HepG2 (cell line): ENCODE results near the gene POLR2H. TPM values are rescaled to one million over a fixed set of nuclear protein-coding genes. Genes with fewer than 3 reads are reported as not detected.

Experiments
- FOSL1 ChIP-seq: sonication (generic); formaldehyde crosslinking; IDR thresholded peaks from 2 replicates; pipeline ENCODE4 v1.9.0; 2021; ENCODE audit warnings: missing genetic modification reagents, borderline replicate concordance
- FOXO1 ChIP-seq: sonication (generic); formaldehyde crosslinking; IDR thresholded peaks from 2 replicates; pipeline ENCODE4 v1.4.0; 2020; ENCODE audit warnings: missing genetic modification reagents
- HMG20B ChIP-seq: conservative IDR thresholded peaks from 2 replicates; pipeline ENCODE4 v1.6.1; 2016; ENCODE audit warnings: missing genetic modification reagents, missing compliant biosample characterization
- KDM1A ChIP-seq: IDR thresholded peaks from 2 replicates; pipeline ENCODE4 v1.6.1; 2016; ENCODE audit warnings: missing compliant biosample characterization
- KMT2A ChIP-seq: sonication (generic); formaldehyde crosslinking; IDR thresholded peaks from 2 replicates; pipeline ENCODE4 v1.4.0; 2020; ENCODE audit warnings: missing genetic modification reagents
- MEIS2 ChIP-seq: sonication (generic); formaldehyde crosslinking; IDR thresholded peaks from 2 replicates; pipeline ENCODE4 v1.9.0; 2021; ENCODE audit warnings: mild to moderate bottlenecking, missing genetic modification reagents
- NCOA2 ChIP-seq: sonication (generic); formaldehyde crosslinking; IDR thresholded peaks from 2 replicates; pipeline ENCODE4 v1.8.0; 2022; ENCODE audit warnings: inconsistent platforms
- RAD21 ChIP-seq: fragments of 450-650 bp; formaldehyde crosslinking; IDR thresholded peaks from 2 replicates; pipeline ENCODE4 v1.5.0; 2020; ENCODE audit warnings: mild to moderate bottlenecking
- SETDB1 ChIP-seq: sonication (generic); formaldehyde crosslinking; IDR thresholded peaks from 2 replicates; pipeline ENCODE4 v1.5.1; 2020; ENCODE audit warnings: missing genetic modification reagents, mild to moderate bottlenecking, borderline replicate concordance
- SMC3 ChIP-seq: IDR thresholded peaks from 2 replicates; pipeline ENCODE4 v1.6.1; 2011; ENCODE audit warnings: low read length, improper control_type of control experiment
- SP5 ChIP-seq: IDR thresholded peaks from 2 replicates; pipeline ENCODE4 v1.6.1; 2016; ENCODE audit warnings: low read depth, borderline replicate concordance
- TARDBP ChIP-seq: sonication (generic); formaldehyde crosslinking; IDR thresholded peaks from 2 replicates; pipeline ENCODE4 v1.8.0; 2022; ENCODE audit warnings: mild to moderate bottlenecking, missing genetic modification reagents
- TEAD3 ChIP-seq: optimal IDR thresholded peaks from 2 replicates; pipeline ENCODE3; 2016; ENCODE audit warnings: borderline replicate concordance
- THAP11 ChIP-seq: IDR thresholded peaks from 2 replicates; pipeline ENCODE4 v1.6.1; 2016; ENCODE audit warnings: missing biosample characterization, missing genetic modification reagents
- THYN1 ChIP-seq: sonication (generic); formaldehyde crosslinking; IDR thresholded peaks from 2 replicates; pipeline ENCODE4 v1.8.1; 2023; ENCODE audit warnings: low read depth, mild to moderate bottlenecking, moderate library complexity, missing genetic modification reagents, borderline replicate concordance
- ZEB1 ChIP-seq: IDR thresholded peaks from 2 replicates; pipeline ENCODE4 v1.6.1; 2012; ENCODE audit warnings: mild to moderate bottlenecking, low read depth, inconsistent platforms; ENCODE audit not compliant: insufficient replicate concordance
- ZFY ChIP-seq: sonication (generic); formaldehyde crosslinking; IDR thresholded peaks from 2 replicates; pipeline ENCODE4 v1.4.0; 2020; ENCODE audit warnings: missing genetic modification reagents
- polyA plus RNA-seq, 8 experiments: library from polyadenylated mRNA; depleted of rRNA in 3 of 8; stranded (reverse) in 7 of 8; unstranded in 1 of 8; fragments of >200 nt; fragmentation: Illumina TruSeq in 4 of 8; extraction: Trizol in 4 of 8; gene quantifications; 2 replicates each; pipeline versions ENCODE4 v1.2.1 to v1.2.3, GENCODE V29; 2011 to 2016; ENCODE audit warnings: low read depth in 4 of 8, missing spikeins in 1 of 8, mixed read lengths in 1 of 8; ENCODE audit not compliant: insufficient read depth in 1 of 8
- total RNA-seq, 5 experiments: library from RNA; depleted of rRNA; stranded (reverse); fragments of >200 nt; fragmentation: Illumina TruSeq; extraction: Trizol; gene quantifications; 2 replicates each; pipeline ENCODE4 v1.2.3, GENCODE V29; 2016; ENCODE audit warnings: low read depth in 1 of 5
- TF ChIP-seq, protein P1 (sequence below), 2 experiments: sonication (generic) in 1 of 2; formaldehyde crosslinking in 1 of 2; IDR thresholded peaks; 2 replicates each; pipeline versions ENCODE4 v1.4.0 to v1.6.1; 2018 to 2020; ENCODE audit warnings: missing genetic modification reagents in 2 of 2, borderline replicate concordance in 1 of 2, low read depth in 1 of 2, mild to moderate bottlenecking in 1 of 2, missing biosample characterization in 1 of 2
- TF ChIP-seq, protein P2 (sequence below): sonication (generic); formaldehyde crosslinking; IDR thresholded peaks from 2 replicates; pipeline ENCODE4 v1.4.0; 2020; ENCODE audit warnings: missing genetic modification reagents
- TF ChIP-seq, protein P3 (sequence below): sonication (generic); formaldehyde crosslinking; IDR thresholded peaks from 2 replicates; pipeline ENCODE4 v1.5.0; 2020; ENCODE audit warnings: missing genetic modification reagents

POLR2H gene
- total and polyA plus RNA-seq, 2 of the 13 experiments (the other 11 are each of a cell fraction or from before 2014, with no cell fraction given) = 118 to 194 TPM

DNA sequence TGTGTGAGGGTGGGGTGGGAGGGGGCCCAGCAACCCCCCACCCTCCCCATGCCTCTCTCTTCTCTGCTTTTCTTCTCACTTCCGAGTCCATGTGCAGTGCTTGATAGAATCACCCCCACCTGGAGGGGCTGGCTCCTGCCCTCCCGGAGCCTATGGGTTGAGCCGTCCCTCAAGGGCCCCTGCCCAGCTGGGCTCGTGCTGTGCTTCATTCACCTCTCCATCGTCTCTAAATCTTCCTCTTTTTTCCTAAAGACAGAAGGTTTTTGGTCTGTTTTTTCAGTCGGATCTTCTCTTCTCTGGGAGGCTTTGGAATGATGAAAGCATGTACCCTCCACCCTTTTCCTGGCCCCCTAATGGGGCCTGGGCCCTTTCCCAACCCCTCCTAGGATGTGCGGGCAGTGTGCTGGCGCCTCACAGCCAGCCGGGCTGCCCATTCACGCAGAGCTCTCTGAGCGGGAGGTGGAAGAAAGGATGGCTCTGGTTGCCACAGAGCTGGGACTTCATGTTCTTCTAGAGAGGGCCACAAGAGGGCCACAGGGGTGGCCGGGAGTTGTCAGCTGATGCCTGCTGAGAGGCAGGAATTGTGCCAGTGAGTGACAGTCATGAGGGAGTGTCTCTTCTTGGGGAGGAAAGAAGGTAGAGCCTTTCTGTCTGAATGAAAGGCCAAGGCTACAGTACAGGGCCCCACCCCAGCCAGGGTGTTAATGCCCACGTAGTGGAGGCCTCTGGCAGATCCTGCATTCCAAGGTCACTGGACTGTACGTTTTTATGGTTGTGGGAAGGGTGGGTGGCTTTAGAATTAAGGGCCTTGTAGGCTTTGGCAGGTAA is 16.0 kb upstream of the POLR2H start (continued):
- TF ChIP-seq SETDB1 (no peak), THYN1 (no peak), HMG20B (CRISPR knock-in tag) (no peak), THAP11 (CRISPR knock-in tag) (peak; percentile 37; the same call in 1 of the 2 replicates), FOXO1 (0 out of 2 replicates have a peak, but pooled peaks have one; percentile 11), SMC3 (peak; percentile 55), SP5 (CRISPR knock-in tag) (0 out of 2 replicates have a peak, but pooled peaks have one; percentile 21), TARDBP (peak; percentile 65; the same call in 1 of the 2 replicates), FOSL1 (no peak), ZEB1 (no peak), MEIS2 (CRISPR knock-in tag) (peak; percentile 40; the same call in 1 of the 2 replicates), NCOA2 (CRISPR knock-in tag) (peak; percentile 29; the same call in 1 of the 2 replicates), ZFY (CRISPR knock-in tag) (no peak), KDM1A (CRISPR knock-in tag) (no peak), RAD21 (CRISPR knock-in tag) (peak; percentile 69), KMT2A (CRISPR knock-in tag) (no peak), TEAD3 (CRISPR knock-in tag) (peak; percentile 33)
- TF ChIP-seq, protein P1, sequence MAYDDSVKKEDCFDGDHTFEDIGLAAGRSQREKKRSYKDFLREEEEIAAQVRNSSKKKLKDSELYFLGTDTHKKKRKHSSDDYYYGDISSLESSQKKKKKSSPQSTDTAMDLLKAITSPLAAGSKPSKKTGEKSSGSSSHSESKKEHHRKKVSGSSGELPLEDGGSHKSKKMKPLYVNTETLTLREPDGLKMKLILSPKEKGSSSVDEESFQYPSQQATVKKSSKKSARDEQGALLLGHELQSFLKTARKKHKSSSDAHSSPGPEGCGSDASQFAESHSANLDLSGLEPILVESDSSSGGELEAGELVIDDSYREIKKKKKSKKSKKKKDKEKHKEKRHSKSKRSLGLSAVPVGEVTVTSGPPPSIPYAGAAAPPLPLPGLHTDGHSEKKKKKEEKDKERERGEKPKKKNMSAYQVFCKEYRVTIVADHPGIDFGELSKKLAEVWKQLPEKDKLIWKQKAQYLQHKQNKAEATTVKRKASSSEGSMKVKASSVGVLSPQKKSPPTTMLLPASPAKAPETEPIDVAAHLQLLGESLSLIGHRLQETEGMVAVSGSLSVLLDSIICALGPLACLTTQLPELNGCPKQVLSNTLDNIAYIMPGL (CRISPR knock-in tag; IDR thresholded peaks at IDR 0.05; ENCODE audit: borderline replicate concordance in 1 of 2, low read depth in 1 of 2) = peak in 1 of 2 experiments; percentile 29; a peak in 1 of 4 replicates
- TF ChIP-seq, protein P2, sequence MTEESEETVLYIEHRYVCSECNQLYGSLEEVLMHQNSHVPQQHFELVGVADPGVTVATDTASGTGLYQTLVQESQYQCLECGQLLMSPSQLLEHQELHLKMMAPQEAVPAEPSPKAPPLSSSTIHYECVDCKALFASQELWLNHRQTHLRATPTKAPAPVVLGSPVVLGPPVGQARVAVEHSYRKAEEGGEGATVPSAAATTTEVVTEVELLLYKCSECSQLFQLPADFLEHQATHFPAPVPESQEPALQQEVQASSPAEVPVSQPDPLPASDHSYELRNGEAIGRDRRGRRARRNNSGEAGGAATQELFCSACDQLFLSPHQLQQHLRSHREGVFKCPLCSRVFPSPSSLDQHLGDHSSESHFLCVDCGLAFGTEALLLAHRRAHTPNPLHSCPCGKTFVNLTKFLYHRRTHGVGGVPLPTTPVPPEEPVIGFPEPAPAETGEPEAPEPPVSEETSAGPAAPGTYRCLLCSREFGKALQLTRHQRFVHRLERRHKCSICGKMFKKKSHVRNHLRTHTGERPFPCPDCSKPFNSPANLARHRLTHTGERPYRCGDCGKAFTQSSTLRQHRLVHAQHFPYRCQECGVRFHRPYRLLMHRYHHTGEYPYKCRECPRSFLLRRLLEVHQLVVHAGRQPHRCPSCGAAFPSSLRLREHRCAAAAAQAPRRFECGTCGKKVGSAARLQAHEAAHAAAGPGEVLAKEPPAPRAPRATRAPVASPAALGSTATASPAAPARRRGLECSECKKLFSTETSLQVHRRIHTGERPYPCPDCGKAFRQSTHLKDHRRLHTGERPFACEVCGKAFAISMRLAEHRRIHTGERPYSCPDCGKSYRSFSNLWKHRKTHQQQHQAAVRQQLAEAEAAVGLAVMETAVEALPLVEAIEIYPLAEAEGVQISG (CRISPR knock-in tag) = peak; percentile 24; the same call in 1 of the 2 replicates
- TF ChIP-seq, protein P3, sequence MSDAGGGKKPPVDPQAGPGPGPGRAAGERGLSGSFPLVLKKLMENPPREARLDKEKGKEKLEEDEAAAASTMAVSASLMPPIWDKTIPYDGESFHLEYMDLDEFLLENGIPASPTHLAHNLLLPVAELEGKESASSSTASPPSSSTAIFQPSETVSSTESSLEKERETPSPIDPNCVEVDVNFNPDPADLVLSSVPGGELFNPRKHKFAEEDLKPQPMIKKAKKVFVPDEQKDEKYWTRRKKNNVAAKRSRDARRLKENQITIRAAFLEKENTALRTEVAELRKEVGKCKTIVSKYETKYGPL (CRISPR knock-in tag) = no peak
